SK-N-SH treated with all-trans-retinoic acid at 6 μM for 48 hours (cell line): ENCODE measurements around the gene GPRIN3.

Experiments used
- ATAC-seq: fragments of 200-7000 bp; cut with Tn5 transposase; 3 replicates; pipeline ENCODE4 v1.9.1; 2020; ENCODE audit warnings: mild to moderate bottlenecking, moderate library complexity
- ARNTL ChIP-seq: fragments of 450-650 bp; formaldehyde crosslinking; IDR thresholded peaks from 2 replicates; pipeline ENCODE4 v1.5.0; 2020; ENCODE audit warnings: low read depth, mild to moderate bottlenecking, moderate library complexity, borderline replicate concordance
- BACH2 ChIP-seq: fragments of 250-450 bp; sonication (Bioruptor Pico); IDR thresholded peaks from 2 replicates; pipeline ENCODE4 v1.9.0; 2021; ENCODE audit warnings: mild to moderate bottlenecking, borderline replicate concordance
- CREB5 ChIP-seq: fragments of 250-450 bp; sonication (Bioruptor Pico); IDR thresholded peaks from 2 replicates; pipeline ENCODE4 v1.5.1; 2020; ENCODE audit warnings: low read depth, mild to moderate bottlenecking, moderate library complexity
- CSDC2 ChIP-seq: fragments of 250-450 bp; sonication (Bioruptor Pico); IDR thresholded peaks from 2 replicates; pipeline ENCODE4 v1.5.0; 2020; ENCODE audit warnings: mild to moderate bottlenecking, moderate library complexity
- CSRNP3 ChIP-seq: fragments of 250-450 bp; sonication (Bioruptor Pico); IDR thresholded peaks from 2 replicates; pipeline ENCODE4 v1.5.1; 2021; ENCODE audit warnings: mild to moderate bottlenecking, moderate library complexity
- ESRRG ChIP-seq: fragments of 250-450 bp; sonication (Bioruptor Pico); IDR thresholded peaks from 2 replicates; pipeline ENCODE4 v1.6.1; 2021; ENCODE audit warnings: mild to moderate bottlenecking
- ISL1 ChIP-seq: fragments of 250-450 bp; sonication (Bioruptor Pico); IDR thresholded peaks from 2 replicates; pipeline ENCODE4 v2.1.2; 2022; ENCODE audit warnings: mild to moderate bottlenecking, moderate library complexity
- OSR1 ChIP-seq: fragments of 250-450 bp; sonication (Bioruptor Pico); IDR thresholded peaks from 2 replicates; pipeline ENCODE4 v1.8.0; 2022; ENCODE audit warnings: moderate library complexity, mild to moderate bottlenecking, inconsistent platforms
- PATZ1 ChIP-seq: fragments of 250-450 bp; sonication (Bioruptor Pico); IDR thresholded peaks from 2 replicates; pipeline ENCODE4 v1.8.0; 2020; ENCODE audit warnings: mild to moderate bottlenecking, moderate library complexity, borderline replicate concordance
- POU6F1 ChIP-seq: fragments of 250-450 bp; sonication (Bioruptor Pico); IDR thresholded peaks from 2 replicates; pipeline ENCODE4 v1.8.0; 2021; ENCODE audit warnings: low read depth, mild to moderate bottlenecking, moderate library complexity, borderline replicate concordance
- PPARA ChIP-seq: fragments of 250-450 bp; sonication (Bioruptor Pico); IDR thresholded peaks from 2 replicates; pipeline ENCODE4 v1.5.0; 2020; ENCODE audit warnings: mild to moderate bottlenecking, borderline replicate concordance
- RARB ChIP-seq: fragments of 250-450 bp; sonication (Bioruptor Pico); IDR thresholded peaks from 2 replicates; pipeline ENCODE4 v1.8.0; 2021; ENCODE audit warnings: mild to moderate bottlenecking, moderate library complexity
- SNAI2 ChIP-seq: fragments of 250-450 bp; sonication (Bioruptor Pico); IDR thresholded peaks from 2 replicates; pipeline ENCODE4 v1.5.0; 2020; ENCODE audit warnings: mild to moderate bottlenecking, moderate library complexity
- TCF4 ChIP-seq: fragments of 250-450 bp; sonication (Bioruptor Pico); IDR thresholded peaks from 2 replicates; pipeline ENCODE4 v1.8.0; 2021; ENCODE audit warnings: mild to moderate bottlenecking, moderate library complexity, borderline replicate concordance
- ZC3H10 ChIP-seq: fragments of 250-450 bp; sonication (Bioruptor Pico); IDR thresholded peaks from 2 replicates; pipeline ENCODE4 v1.5.1; 2021; ENCODE audit warnings: mild to moderate bottlenecking, moderate library complexity
- ZFP30 ChIP-seq: fragments of 450-650 bp; formaldehyde crosslinking; IDR thresholded peaks from 2 replicates; pipeline ENCODE4 v1.5.0; 2022; ENCODE audit warnings: mild to moderate bottlenecking, moderate library complexity
- ZNF565 ChIP-seq: fragments of 450-650 bp; formaldehyde crosslinking; conservative IDR thresholded peaks from 2 replicates; pipeline ENCODE4 v1.5.0; 2020; ENCODE audit warnings: low read depth, mild to moderate bottlenecking, moderate library complexity
- ZNF70 ChIP-seq: fragments of 450-650 bp; formaldehyde crosslinking; IDR thresholded peaks from 2 replicates; pipeline ENCODE4 v1.5.0; 2020; ENCODE audit warnings: mild to moderate bottlenecking, moderate library complexity
- ZNF8 ChIP-seq: fragments of 450-650 bp; formaldehyde crosslinking; IDR thresholded peaks from 2 replicates; pipeline ENCODE4 v1.5.0; 2020; ENCODE audit warnings: mild to moderate bottlenecking, moderate library complexity
- TF ChIP-seq, protein P1 (sequence below): fragments of 250-450 bp; sonication (Bioruptor Pico); IDR thresholded peaks from 2 replicates; pipeline ENCODE4 v1.5.0; 2020; ENCODE audit warnings: mild to moderate bottlenecking, moderate library complexity

The GPRIN3 gene

DNA sequence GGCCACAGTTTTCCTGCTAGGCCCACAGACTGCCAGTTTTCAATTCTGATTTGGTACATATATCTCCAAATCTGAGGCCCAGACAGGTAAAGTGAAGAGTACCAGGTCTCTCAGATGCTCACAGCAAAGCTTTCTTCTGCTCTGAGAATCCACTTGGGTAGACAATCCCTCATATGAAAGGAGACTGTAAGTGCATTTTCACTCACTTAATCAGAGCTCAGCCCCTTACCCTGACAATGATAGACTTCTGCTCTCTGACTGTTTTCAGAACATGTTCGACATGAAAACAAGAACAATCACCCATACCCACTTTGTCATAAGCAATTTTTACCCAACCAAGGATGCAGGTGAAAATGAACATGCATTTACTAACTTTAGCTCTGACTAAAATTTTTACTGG is 7.1 kb downstream of the GPRIN3 start:
- no peak for ATAC-seq

DNA sequence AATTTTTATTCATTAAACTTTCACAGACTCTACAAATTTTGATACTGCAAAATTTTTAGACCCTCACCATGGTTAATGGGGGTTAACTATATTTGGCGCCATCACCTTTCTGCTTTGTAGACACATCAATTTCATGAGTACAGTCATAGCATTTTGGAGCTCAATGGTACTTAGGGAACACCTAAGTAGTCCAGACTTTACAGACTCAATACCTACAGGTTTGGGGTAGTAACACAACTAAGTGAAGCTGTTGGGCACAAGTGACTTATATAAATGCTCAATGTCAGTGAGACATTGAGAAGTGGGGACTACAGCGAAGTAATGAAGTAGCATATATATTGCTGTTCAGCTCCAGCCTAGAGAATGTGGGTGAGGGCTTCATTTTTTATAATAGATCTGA is 7.5 kb downstream of the GPRIN3 start:
- ATAC-seq = no peak
- TF ChIP-seq CREB5 (CRISPR knock-in tag) (no peak), BACH2 (CRISPR knock-in tag) (no peak), ZNF8 (CRISPR knock-in tag) (no peak), PPARA (CRISPR knock-in tag) (no peak)

More for the DNA sequence above, 7.1 kb downstream of the GPRIN3 start:
- TF ChIP-seq SNAI2 (CRISPR knock-in tag) (no peak), POU6F1 (CRISPR knock-in tag) (no peak), CSRNP3 (CRISPR knock-in tag) (no peak), TCF4 (CRISPR knock-in tag) (no peak), ZFP30 (no peak), ISL1 (CRISPR knock-in tag) (no peak), ZNF8 (CRISPR knock-in tag) (no peak), RARB (CRISPR knock-in tag) (no peak), ZC3H10 (CRISPR knock-in tag) (no peak), ARNTL (CRISPR knock-in tag) (no peak), ZNF565 (CRISPR knock-in tag) (no peak)

DNA sequence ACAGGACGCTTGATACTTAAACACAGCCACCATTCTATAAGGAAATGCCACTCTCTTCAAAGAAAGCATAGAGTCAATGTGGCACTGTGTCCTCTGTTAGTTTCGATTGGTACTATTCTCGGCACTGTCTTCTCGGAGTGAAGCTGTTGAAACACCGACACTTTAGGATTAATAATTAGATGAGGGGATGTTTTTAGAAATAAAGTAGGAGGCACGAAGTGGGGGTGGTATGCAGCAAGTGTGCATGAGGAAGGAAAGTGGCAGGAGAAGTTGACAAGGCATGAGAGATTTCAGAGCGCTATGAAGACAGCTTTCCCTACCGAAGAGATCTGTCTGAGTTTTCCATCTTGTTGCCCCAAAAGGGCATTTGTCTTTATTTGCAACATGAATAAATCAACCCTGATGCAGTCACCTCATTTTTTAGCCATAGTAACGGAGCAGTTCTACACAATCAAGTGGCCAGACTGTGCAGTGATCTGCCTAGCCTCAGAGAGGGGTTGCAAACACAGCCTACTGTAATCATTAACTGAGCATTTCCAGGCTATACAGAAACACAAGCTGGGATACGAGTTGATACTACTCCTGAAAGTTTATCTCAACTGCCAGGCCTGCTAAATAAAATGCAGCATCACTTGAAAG is 8.3 kb downstream of the GPRIN3 start:
- no peak for ATAC-seq
- no peak for TF ChIP-seq OSR1 (CRISPR knock-in tag)
- TF ChIP-seq BACH2 (CRISPR knock-in tag) = no peak
- no peak for TF ChIP-seq PPARA (CRISPR knock-in tag)
- TF ChIP-seq POU6F1 (CRISPR knock-in tag) = no peak
- TF ChIP-seq ISL1 (CRISPR knock-in tag) = no peak
- no peak for TF ChIP-seq ESRRG (CRISPR knock-in tag)
- TF ChIP-seq ZC3H10 (CRISPR knock-in tag) = no peak
- TF ChIP-seq, protein P1, sequence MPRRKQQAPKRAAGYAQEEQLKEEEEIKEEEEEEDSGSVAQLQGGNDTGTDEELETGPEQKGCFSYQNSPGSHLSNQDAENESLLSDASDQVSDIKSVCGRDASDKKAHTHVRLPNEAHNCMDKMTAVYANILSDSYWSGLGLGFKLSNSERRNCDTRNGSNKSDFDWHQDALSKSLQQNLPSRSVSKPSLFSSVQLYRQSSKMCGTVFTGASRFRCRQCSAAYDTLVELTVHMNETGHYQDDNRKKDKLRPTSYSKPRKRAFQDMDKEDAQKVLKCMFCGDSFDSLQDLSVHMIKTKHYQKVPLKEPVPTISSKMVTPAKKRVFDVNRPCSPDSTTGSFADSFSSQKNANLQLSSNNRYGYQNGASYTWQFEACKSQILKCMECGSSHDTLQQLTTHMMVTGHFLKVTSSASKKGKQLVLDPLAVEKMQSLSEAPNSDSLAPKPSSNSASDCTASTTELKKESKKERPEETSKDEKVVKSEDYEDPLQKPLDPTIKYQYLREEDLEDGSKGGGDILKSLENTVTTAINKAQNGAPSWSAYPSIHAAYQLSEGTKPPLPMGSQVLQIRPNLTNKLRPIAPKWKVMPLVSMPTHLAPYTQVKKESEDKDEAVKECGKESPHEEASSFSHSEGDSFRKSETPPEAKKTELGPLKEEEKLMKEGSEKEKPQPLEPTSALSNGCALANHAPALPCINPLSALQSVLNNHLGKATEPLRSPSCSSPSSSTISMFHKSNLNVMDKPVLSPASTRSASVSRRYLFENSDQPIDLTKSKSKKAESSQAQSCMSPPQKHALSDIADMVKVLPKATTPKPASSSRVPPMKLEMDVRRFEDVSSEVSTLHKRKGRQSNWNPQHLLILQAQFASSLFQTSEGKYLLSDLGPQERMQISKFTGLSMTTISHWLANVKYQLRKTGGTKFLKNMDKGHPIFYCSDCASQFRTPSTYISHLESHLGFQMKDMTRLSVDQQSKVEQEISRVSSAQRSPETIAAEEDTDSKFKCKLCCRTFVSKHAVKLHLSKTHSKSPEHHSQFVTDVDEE (CRISPR knock-in tag) = no peak
- no peak for TF ChIP-seq ZNF70 (CRISPR knock-in tag)
- no peak for TF ChIP-seq PATZ1 (CRISPR knock-in tag)
- TF ChIP-seq TCF4 (CRISPR knock-in tag) = no peak
- TF ChIP-seq CSDC2 = no peak
- no peak for TF ChIP-seq SNAI2 (CRISPR knock-in tag)
- no peak for TF ChIP-seq CREB5 (CRISPR knock-in tag)
- TF ChIP-seq ZNF565 (CRISPR knock-in tag) = no peak
